GM12892 (cell line): Measurements from ENCODE around the gene CCDC188.

Experiments used
- DNase-seq: peaks from one replicate; pipeline ENCODE4 v3.0.0; 2011; ENCODE audit not compliant: insufficient read length
- FAIRE-seq: peaks from 2 replicates; lab custom pipeline; 2011; peaks lifted over from hg19 to GRCh38; lab: Jason Lieb, UNC
- POLR2A ChIP-seq: IDR thresholded peaks from 2 replicates; pipeline ENCODE4 v1.6.1; 2011; ENCODE audit warnings: low read depth, low read length, control low read depth
- POLR2AphosphoS5 ChIP-seq: IDR thresholded peaks from 2 replicates; pipeline ENCODE4 v1.6.1; 2011; ENCODE audit warnings: low read depth, low read length, control low read depth
- TAF1 ChIP-seq: IDR thresholded peaks from 2 replicates; pipeline ENCODE4 v1.6.1; 2011; ENCODE audit warnings: low read depth, mild to moderate bottlenecking, control low read depth, low read length, borderline replicate concordance

The CCDC188 gene

DNA sequence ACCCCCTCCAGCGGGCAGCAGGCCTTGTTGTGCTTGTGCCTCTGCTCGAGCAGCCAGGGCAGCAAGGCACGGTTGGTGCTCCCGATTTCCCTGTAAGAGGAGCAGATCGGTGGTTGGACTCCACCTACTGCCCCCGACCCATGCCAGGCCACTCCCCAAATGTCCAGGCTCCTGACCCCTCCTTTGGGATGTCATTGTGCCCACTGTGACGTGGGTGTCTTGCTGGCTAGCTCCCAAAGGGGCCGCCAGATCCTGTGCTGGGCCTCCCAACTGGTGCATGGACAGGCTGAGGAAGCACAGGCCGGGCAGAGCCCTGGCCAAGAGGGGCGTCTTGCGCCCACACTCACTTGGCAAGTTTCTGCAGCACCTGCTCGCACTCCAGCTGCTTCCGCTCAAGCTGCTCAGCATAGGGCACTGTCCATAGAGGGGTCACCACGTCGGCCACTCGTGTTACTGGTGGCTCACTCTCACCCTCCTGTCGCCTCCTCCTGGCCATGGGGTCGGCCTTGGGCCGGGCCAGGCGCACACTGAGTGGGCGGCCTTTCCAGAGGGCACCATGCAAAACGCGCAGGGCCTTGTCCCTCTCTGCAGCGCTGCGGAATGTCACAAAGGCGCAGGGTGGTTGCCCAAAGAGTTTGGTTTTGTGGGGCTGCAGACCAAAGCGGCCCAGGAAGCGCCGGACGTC, 35.0 kb downstream of the CCDC188 start, which contains the start of gene RANBP1:
Gene RANBP1 (plus strand): TSS at position 414 of the 685 bp plus-strand sequence. CDS start 81 bp downstream, at position 495.
- FAIRE-seq (no peak), DNase-seq (no peak)
- TF ChIP-seq TAF1, result no peak
- no peak for TF ChIP-seq POLR2AphosphoS5
- TF ChIP-seq POLR2A, result no peak

DNA sequence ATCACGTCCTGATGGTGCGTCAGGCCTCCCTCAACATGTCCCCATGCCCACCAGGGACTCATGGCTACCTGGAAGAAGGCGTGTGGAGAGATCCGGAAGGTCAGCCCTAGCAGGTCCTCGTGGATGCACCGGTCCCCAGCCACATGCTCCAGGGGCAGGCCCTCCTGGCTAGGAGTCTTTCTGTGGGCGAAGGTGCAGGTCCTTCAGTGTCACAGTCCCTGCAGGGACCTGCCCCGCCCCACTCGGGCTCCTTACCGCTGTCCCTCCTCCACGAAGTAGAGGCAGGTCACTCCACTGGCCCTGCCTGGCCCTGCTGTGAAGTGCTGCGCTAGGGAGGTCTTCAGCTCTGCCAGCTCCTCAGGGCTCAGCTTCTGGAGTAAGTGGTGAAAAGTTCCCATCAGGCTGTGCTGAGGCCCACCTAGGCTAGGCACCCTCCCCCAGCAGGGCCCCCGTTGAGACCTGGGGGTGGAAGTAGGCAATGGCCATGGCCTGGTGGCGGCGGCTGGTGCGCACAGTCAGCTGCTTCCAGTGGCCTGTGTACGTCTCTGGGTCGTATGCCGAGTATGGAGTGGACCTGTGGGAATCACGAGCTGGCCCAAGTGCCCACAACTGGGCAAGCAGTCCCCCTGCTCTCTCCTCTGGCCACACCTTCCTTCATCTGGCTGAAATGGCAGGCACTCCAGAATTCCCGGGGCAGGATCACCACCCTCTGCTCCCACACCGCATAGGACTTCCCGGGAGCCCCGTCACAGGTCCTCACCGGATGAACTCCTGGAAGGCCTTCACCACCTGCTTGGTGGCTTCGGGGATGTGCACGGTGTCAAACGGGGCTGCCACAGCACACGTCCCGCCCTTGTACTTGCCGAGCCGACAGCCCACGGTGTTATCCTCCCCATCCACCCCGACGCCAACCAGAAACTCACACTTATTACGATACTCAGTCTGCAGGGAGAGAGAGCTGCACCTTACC, 36.1 kb downstream of the CCDC188 start:
- no peak for TF ChIP-seq POLR2AphosphoS5
- TF ChIP-seq POLR2A, result no peak
- no peak for TF ChIP-seq TAF1
- FAIRE-seq, result no peak

GRCh38 chr22:20113551-20114310, 37.1 kb downstream of the CCDC188 start:
- no peak for TF ChIP-seq TAF1
- TF ChIP-seq POLR2A, result no peak; the same call in 1 of the 2 replicates
- DNase-seq (no peak), FAIRE-seq (no peak)

More for the DNA sequence above, 36.1 kb downstream of the CCDC188 start:
- DNase-seq, result no peak

- DNase-seq (no peak), FAIRE-seq (no peak)
These were observed 38.0 kb downstream of the CCDC188 start for GRCh38 chr22:20112623-20113511.

DNA sequence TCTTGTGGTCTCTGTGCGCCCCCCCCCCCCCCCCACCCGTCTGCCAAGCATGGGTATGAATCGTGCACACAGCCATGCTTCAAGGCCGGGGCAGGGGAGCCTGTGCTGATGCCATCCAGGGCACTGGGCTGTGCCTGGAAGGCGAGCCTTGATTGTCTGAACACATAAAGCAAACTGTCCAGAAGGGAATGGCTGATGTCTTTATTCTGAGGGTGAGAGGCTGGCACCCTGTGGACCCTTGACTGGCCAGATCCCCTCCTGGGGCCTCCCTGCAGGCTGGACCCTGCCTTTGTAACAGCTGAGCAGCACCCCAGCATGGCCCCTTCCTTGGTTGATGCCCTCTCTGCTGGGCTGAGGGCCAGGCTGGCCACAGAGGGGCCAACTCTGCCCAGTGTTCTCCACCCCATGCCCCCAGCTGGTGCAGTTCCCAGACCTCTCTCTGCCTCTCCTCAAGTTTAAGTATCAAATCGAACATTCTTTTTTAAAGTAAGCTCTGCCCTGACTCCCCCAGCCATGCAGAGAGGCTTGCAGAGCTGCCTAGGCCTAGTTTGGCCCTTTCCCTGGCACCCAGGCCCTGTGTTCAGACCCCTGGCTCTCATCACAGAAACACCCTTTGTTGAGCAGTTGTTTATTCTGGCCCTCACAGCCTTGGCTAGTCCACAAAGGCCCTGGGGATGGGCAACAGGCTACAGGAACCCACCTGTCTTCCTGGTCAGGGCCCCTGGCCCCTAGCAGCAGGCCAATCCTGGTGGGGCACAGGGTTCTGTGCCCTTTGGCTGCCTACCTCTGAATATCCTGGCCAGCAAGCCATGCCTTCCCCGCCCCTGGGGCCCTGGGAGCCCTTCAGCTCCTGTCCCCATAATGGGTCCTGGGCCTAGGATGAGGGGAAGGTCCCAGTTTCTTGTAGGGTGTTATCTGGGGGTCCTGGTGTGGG, 38.9 kb downstream of the CCDC188 start:
- DNase-seq (no peak), FAIRE-seq (no peak)
- no peak for TF ChIP-seq TAF1
- TF ChIP-seq POLR2AphosphoS5, result peak; percentile 23; the same call in 1 of the 2 replicates
- TF ChIP-seq POLR2A, result peak; percentile 55

More at GRCh38 chr22:20112623-20113511, 38.0 kb downstream of the CCDC188 start:
- no peak for TF ChIP-seq POLR2A
- TF ChIP-seq POLR2AphosphoS5, result no peak
- no peak for TF ChIP-seq TAF1

- DNase-seq, result peak; percentile 58
These were observed 39.7 kb downstream of the CCDC188 start for GRCh38 chr22:20111045-20111688.

DNA sequence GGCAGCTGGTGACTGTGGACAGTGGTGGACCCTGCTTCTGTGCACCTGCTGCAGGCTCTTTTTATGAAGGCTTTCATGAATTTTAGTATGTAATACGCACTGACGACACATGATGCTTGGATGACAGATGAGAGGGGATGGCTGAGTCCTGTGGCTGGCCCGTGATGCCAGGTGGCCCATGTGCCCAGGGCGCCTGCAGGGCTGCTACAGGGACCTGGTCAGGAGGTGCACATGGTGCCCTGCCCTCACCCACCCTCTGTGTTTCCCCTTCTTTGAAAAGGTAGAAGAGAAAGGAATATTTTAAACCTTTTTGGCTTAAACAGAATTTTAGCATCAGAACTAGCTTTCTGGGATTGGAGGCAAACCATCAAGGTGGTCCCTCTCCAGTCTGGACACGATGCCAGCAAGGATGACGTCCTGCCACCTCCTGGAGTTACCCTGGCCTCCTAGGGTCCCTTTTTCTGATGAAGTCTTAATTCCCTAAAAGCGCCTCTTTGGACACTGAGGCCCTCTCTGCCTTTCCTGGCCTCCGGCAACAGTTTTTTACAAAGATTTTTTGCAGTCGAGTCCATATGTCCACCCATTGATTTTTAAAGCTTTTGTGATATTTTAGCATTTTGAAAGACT, 40.4 kb downstream of the CCDC188 start:
- TF ChIP-seq TAF1, result no peak
- DNase-seq, result no peak
- FAIRE-seq, result no peak

More at GRCh38 chr22:20111045-20111688, 39.7 kb downstream of the CCDC188 start:
- no peak for FAIRE-seq
- TF ChIP-seq POLR2AphosphoS5 (peak; percentile 88), TAF1 (no peak), POLR2A (peak; percentile 49; the same call in 1 of the 2 replicates)

GRCh38 chr22:20109411-20110358, 41.2 kb downstream of the CCDC188 start:
- FAIRE-seq (no peak), DNase-seq (no peak)
- TF ChIP-seq TAF1, result no peak
- TF ChIP-seq POLR2AphosphoS5, result peak; percentile 34
- peak; percentile 37; the same call in 1 of the 2 replicates for TF ChIP-seq POLR2A
